GM18526 (cell line): ENCODE results near the gene ATF2.

Experiments used
- POLR2A ChIP-seq: IDR thresholded peaks from 3 replicates; pipeline ENCODE4 v1.6.1; 2011; ENCODE audit not compliant: insufficient read length; ENCODE audit errors: extremely low read depth

ATF2 gene

GRCh38 chr2:175131252-175131651 is 36.8 kb downstream of the ATF2 start:
- no peak for TF ChIP-seq POLR2A

DNA sequence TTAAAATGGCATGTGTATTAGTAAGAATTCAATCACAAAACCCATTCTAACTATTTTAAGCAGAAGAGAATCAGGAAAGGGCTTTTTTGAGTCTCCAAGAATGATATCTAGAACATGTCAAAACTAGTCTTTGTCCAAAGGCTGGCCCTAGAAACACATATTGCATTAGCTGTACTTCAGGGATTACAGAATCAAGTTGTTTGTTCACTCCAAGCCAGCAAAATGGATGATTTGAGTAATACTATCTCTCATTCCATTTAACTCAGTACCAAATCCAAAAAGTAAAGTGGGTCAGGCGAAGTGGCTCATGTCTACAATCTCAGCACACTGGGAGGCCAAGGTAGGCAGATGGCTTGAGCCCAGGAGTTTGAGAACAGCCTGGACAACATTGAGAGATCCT is 41.3 kb downstream of the ATF2 start:
- TF ChIP-seq POLR2A: no peak

DNA sequence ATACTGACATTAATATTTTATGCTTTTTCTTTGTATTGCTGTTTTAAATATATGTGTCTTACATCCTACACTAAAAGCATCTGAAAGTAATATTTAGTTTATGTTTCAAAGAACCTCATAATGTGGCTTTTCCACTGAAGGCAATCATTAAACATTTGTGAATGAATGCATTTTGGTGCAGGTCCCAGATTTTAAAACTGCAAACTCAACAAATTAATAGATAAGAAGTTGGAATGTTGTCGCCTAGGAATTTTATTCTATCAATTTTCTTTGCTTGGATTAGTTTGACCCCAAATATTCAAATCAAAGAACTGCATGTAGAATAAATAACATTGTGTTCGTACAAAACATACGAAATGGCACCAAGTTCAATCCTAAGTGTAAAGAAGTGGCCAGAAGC is 44.7 kb downstream of the ATF2 start:
- TF ChIP-seq POLR2A: no peak

- no peak for TF ChIP-seq POLR2A
These were observed 56.8 kb downstream of the ATF2 start for GRCh38 chr2:175111200-175111657.

DNA sequence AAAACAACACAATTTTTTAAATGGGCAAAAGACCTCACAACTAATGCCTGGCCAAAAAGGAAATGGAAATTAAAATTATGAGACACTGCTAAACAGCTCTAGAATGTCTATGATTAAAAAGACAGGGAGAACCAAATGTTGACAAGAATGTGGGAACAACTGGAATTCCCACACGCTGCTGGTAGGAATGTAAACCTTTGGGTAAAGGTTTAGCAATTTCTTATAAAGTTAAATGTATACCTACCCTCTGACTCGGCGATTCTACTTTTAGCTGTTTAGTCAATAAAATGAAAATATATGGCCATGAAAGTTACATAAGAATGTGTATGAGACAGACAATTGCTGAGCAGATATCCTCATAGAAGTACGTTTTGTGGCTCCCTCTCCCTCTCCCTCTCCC is 60.9 kb downstream of the ATF2 start:
- no peak for TF ChIP-seq POLR2A

- no peak for TF ChIP-seq POLR2A
These were observed 64.8 kb downstream of the ATF2 start for GRCh38 chr2:175103191-175103590.

DNA sequence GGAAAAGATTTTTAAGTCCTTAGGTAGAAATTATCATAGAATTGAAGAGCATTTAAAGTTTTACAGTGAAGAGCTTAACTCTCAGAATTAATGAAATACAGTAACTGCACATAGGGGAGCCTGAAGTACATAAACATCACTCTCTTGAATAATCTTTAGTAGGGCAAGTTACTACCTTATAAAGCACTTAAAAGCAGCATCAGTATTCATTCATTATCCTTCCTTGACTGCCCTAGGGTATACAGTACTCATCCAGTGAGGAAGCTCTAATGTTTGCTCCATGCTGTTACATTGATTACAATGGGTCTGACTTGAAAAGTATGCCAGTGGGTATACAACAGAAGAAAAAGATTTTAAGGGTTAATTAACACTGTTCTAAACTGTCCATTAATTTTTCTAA is 66.5 kb downstream of the ATF2 start:
- TF ChIP-seq POLR2A: no peak

- no peak for TF ChIP-seq POLR2A
These were observed 70.7 kb downstream of the ATF2 start for GRCh38 chr2:175097297-175097696.

DNA sequence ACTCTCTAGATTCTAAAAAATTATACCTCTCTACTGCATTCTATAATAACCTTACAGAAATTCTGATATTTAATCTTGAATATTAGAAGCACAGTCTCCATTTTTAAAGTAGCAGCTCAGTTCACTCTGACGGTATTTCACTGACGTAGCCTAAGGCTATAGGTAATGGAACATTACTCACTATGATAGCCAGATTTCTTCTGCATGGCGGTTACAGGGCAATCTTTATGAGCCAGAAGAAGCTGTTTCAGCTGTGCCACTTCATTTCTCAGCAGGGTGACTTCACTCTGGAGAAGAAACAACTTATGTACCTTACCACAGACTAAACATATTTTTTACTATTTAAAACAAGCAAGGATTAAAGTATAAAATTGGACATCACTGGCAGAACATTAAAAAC is 87.5 kb downstream of the ATF2 start:
- TF ChIP-seq POLR2A: no peak

GRCh38 chr2:175076272-175076671 is 91.7 kb downstream of the ATF2 start:
- TF ChIP-seq POLR2A: no peak

- no peak for TF ChIP-seq POLR2A
These were observed 93.5 kb downstream of the ATF2 start for GRCh38 chr2:175074478-175074877.

DNA sequence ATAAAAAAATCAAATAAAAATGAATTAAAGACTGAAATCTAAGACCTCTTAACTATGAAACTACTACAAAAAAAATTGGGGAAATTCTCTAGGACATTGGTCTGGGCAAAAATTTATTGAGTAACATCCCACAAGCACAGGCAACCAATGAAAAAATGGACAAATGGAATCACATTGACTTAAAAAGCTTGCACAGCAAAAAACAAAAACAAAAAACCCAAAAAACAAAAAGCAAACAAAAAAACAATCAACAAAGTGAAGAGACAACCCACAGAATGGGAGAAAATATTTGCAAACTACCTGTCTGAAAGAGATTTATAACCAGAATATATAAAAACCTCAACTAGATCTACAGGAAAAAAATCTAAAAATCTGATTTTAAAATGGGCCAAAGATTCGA is 99.5 kb downstream of the ATF2 start:
- no peak for TF ChIP-seq POLR2A

DNA sequence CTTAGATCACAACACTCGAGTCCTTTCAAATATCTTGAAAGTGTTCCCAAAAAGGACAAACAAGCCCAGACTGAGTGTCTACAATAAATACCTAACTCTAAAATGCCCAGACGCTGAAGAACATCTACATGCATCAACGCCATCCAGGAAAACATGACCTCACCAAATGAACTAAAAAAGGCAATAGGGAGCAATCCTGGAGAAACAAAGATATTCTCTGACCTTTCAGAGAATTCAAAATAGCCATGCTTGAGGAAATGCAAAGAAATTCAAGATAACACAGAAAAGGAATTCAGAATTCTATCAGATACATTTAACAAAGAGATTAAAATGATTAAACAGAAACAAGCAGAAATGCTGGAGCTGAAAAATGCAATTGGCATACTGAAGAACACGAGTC is 101.6 kb downstream of the ATF2 start:
- no peak for TF ChIP-seq POLR2A

GRCh38 chr2:175064797-175065196 is 103.2 kb downstream of the ATF2 start:
- no peak for TF ChIP-seq POLR2A

DNA sequence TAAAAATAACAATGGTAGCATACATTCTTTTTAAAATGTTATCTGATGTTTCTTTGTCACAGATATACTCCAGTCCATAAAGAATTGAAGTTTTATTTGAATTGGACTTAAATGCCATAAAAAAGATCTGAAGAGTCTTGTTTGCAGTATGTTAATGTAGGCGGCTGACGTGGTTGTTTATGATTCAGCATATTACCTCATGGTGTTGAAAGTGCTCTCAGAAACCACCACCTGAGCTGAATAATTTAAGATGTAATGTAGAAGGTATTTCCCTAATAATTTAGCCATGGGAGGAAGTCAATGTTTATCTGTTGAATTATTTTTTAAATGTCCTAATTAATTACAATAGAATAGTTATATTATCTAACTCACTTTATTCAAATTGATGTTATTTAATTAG is 104.3 kb downstream of the ATF2 start:
- TF ChIP-seq POLR2A: no peak

DNA sequence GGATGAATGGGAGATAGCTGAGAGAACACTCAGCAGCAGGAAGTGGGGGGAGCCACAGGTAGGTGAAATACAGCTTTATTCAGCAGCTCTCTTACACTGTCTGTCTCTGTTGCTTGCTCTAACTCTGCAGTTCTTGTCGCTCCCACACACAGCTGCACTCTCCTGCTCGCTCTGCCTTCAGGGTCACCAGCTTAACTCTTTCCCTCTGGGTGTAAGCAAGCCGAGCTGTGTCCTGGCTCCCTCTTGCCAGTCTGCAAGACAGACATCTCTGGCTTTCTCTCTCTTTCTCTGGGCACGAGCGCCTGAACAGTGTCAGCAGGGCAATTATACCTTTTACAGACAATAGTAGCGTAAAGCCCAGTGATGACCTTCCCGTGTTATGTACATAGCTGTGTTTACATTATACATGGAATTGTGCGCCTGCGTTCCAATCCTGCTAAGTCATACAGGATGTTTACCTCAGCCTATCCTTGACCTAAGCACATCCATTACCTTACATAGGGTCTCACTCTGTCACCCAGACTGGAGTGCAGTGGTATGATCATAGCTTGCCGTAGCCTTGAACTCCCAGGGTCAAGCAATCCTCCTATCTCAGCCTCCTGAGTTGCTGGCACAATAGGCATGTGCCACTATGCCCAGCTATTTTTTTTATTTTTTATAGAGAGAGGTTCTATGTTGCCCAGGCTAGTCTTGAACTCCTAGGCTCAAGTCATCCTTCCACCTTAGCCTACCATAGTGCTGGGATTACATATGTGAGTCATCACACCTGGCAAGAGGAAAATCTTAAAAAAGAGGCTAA is 105.0 kb downstream of the ATF2 start:
- no peak for TF ChIP-seq POLR2A

GRCh38 chr2:175057078-175057685 is 110.8 kb downstream of the ATF2 start:
- TF ChIP-seq POLR2A: no peak
